Stomach (tissue), 4 donors: ENCODE results near the gene EPHB1.

Experiments used
- EP300 ChIP-seq: sonication (generic); formaldehyde crosslinking; IDR thresholded peaks from one replicate; pipeline ENCODE4 v1.6.1; 2017; ENCODE audit warnings: antibody characterized with exemption
- POLR2AphosphoS5 ChIP-seq, 3 donors: sonication (generic); formaldehyde crosslinking; IDR thresholded peaks; one replicate each; pipeline ENCODE4 v1.6.1; 2016; ENCODE audit warnings: antibody characterized with exemption in 3 of 3
- TF ChIP-seq, protein P1 (sequence below), 7 experiments: fragments of 450-650 bp in 4 of 7; fragments of 200-600 bp in 3 of 7; sonication (generic) in 3 of 7; IDR thresholded peaks; one replicate each; pipeline ENCODE4 v1.5.1; 2016 to 2019; ENCODE audit warnings: antibody characterized with exemption in 7 of 7, control low read depth in 2 of 7, mild to moderate bottlenecking in 1 of 7

- no peak for TF ChIP-seq EP300
- TF ChIP-seq, protein P1, sequence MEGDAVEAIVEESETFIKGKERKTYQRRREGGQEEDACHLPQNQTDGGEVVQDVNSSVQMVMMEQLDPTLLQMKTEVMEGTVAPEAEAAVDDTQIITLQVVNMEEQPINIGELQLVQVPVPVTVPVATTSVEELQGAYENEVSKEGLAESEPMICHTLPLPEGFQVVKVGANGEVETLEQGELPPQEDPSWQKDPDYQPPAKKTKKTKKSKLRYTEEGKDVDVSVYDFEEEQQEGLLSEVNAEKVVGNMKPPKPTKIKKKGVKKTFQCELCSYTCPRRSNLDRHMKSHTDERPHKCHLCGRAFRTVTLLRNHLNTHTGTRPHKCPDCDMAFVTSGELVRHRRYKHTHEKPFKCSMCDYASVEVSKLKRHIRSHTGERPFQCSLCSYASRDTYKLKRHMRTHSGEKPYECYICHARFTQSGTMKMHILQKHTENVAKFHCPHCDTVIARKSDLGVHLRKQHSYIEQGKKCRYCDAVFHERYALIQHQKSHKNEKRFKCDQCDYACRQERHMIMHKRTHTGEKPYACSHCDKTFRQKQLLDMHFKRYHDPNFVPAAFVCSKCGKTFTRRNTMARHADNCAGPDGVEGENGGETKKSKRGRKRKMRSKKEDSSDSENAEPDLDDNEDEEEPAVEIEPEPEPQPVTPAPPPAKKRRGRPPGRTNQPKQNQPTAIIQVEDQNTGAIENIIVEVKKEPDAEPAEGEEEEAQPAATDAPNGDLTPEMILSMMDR (IDR thresholded peaks at IDR 0.05): peak in 1 of 7 experiments; percentile 12
- TF ChIP-seq POLR2AphosphoS5 (IDR thresholded peaks at IDR 0.05): no peak
Observed at GRCh38 chr3:134838599-134838998, 43.5 kb downstream of the EPHB1 start.
